ENCODE data around the gene VSTM2B.
A peak's percentile ranks its signal among the peaks of the same experiment; 100 is the strongest.

The VSTM2B gene

GRCh38 chr19:29515233-29515619 lies 10.6 kb upstream of the VSTM2B start:
- peak; percentile 25 for ATAC-seq
- no peak for TF ChIP-seq TCF4 (CRISPR knock-in tag; IDR thresholded peaks at IDR 0.05; ENCODE audit: borderline replicate concordance)
- no peak for TF ChIP-seq GLIS3 (CRISPR knock-in tag; IDR thresholded peaks at IDR 0.05)
- no peak for TF ChIP-seq PPARA (CRISPR knock-in tag; IDR thresholded peaks at IDR 0.05; ENCODE audit: borderline replicate concordance)
- TF ChIP-seq ZNF565 (CRISPR knock-in tag; conservative IDR thresholded peaks at IDR 0.05; ENCODE audit: low read depth), result no peak
- no peak for TF ChIP-seq CREB5 (CRISPR knock-in tag; IDR thresholded peaks at IDR 0.05; ENCODE audit: low read depth)
- TF ChIP-seq ZFP3 (CRISPR knock-in tag; IDR thresholded peaks at IDR 0.05), result no peak
- no peak for TF ChIP-seq CSDC2 (CRISPR knock-in tag; IDR thresholded peaks at IDR 0.05)
- TF ChIP-seq ZNF70 (CRISPR knock-in tag; IDR thresholded peaks at IDR 0.05), result no peak
- TF ChIP-seq ARNTL (CRISPR knock-in tag; IDR thresholded peaks at IDR 0.05; ENCODE audit: borderline replicate concordance, low read depth), result no peak
- TF ChIP-seq RARB (CRISPR knock-in tag; IDR thresholded peaks at IDR 0.05), result no peak

- TF ChIP-seq ZFP30 (CRISPR knock-in tag; IDR thresholded peaks at IDR 0.05) (no peak), CREB5 (CRISPR knock-in tag; IDR thresholded peaks at IDR 0.05; ENCODE audit: low read depth) (no peak), PPARA (CRISPR knock-in tag; IDR thresholded peaks at IDR 0.05; ENCODE audit: borderline replicate concordance) (no peak), BACH2 (CRISPR knock-in tag; IDR thresholded peaks at IDR 0.05; ENCODE audit: borderline replicate concordance) (no peak), CSRNP3 (CRISPR knock-in tag; IDR thresholded peaks at IDR 0.05) (no peak), ZC3H10 (CRISPR knock-in tag; IDR thresholded peaks at IDR 0.05) (no peak), TCF4 (CRISPR knock-in tag; IDR thresholded peaks at IDR 0.05; ENCODE audit: borderline replicate concordance) (no peak), ZNF565 (CRISPR knock-in tag; conservative IDR thresholded peaks at IDR 0.05; ENCODE audit: low read depth) (no peak), ISL1 (CRISPR knock-in tag; IDR thresholded peaks at IDR 0.05) (no peak), TOX (CRISPR knock-in tag; IDR thresholded peaks at IDR 0.05; ENCODE audit: borderline replicate concordance) (no peak), ZNF8 (CRISPR knock-in tag; IDR thresholded peaks at IDR 0.05) (no peak)
- no peak; the same call in 2 of the 3 replicates for ATAC-seq
Measured at GRCh38 chr19:29515706-29516357, 10.0 kb upstream of the VSTM2B start.

GRCh38 chr19:29516358-29516725 lies 9.5 kb upstream of the VSTM2B start:
- ATAC-seq, result no peak
- no peak for TF ChIP-seq POU6F1 (CRISPR knock-in tag; IDR thresholded peaks at IDR 0.05; ENCODE audit: borderline replicate concordance, low read depth)
- no peak for TF ChIP-seq GLIS3 (CRISPR knock-in tag; IDR thresholded peaks at IDR 0.05)
- TF ChIP-seq TCF4 (CRISPR knock-in tag; IDR thresholded peaks at IDR 0.05; ENCODE audit: borderline replicate concordance), result no peak
- TF ChIP-seq TOX (CRISPR knock-in tag; IDR thresholded peaks at IDR 0.05; ENCODE audit: borderline replicate concordance), result no peak
- no peak for TF ChIP-seq PATZ1 (CRISPR knock-in tag; IDR thresholded peaks at IDR 0.05; ENCODE audit: borderline replicate concordance)
- no peak for TF ChIP-seq ZFP30 (CRISPR knock-in tag; IDR thresholded peaks at IDR 0.05)
- no peak for TF ChIP-seq SNAI2 (CRISPR knock-in tag; IDR thresholded peaks at IDR 0.05)
- TF ChIP-seq ESRRG (CRISPR knock-in tag; IDR thresholded peaks at IDR 0.05), result no peak
- TF ChIP-seq ZC3H10 (CRISPR knock-in tag; IDR thresholded peaks at IDR 0.05), result no peak
- TF ChIP-seq PPARA (CRISPR knock-in tag; IDR thresholded peaks at IDR 0.05; ENCODE audit: borderline replicate concordance), result no peak
- no peak for TF ChIP-seq ZFP3 (CRISPR knock-in tag; IDR thresholded peaks at IDR 0.05)
- no peak for TF ChIP-seq CSRNP3 (CRISPR knock-in tag; IDR thresholded peaks at IDR 0.05)
- TF ChIP-seq CSDC2 (CRISPR knock-in tag; IDR thresholded peaks at IDR 0.05), result no peak
- TF ChIP-seq ISL1 (CRISPR knock-in tag; IDR thresholded peaks at IDR 0.05), result no peak
- TF ChIP-seq ZNF70 (CRISPR knock-in tag; IDR thresholded peaks at IDR 0.05), result no peak
- no peak for TF ChIP-seq RARB (CRISPR knock-in tag; IDR thresholded peaks at IDR 0.05)
- no peak for TF ChIP-seq ZNF565 (CRISPR knock-in tag; conservative IDR thresholded peaks at IDR 0.05; ENCODE audit: low read depth)
- no peak for TF ChIP-seq CREB5 (CRISPR knock-in tag; IDR thresholded peaks at IDR 0.05; ENCODE audit: low read depth)

All from SK-N-SH treated with all-trans-retinoic acid at 6 μM for 48 hours (cell line).